HCT116 (cell line): Measurements from ENCODE around the gene ESR2. TPM values are rescaled to one million over a fixed set of nuclear protein-coding genes. Genes with fewer than 3 reads are reported as not detected.

ENCODE experiments used
- ATAC-seq: fragments of 200-7000 bp; cut with Tn5 transposase; 2 replicates; pipeline ENCODE4 v1.9.1; 2020; ENCODE audit warnings: mild to moderate bottlenecking, moderate library complexity
- BruUV-seq: library from RNA; stranded (reverse); fragments of 400-500 nt; replicated peaks from 2 replicates; lab custom pipeline; 2021; lab: Mats Ljungman, UMichigan
- CTCF ChIA-PET: fragments of 300-600 bp; sonication (Branson Sonifier 250); formaldehyde crosslinking; loops from one replicate; lab custom pipeline; 2021; ENCODE audit warnings: antibody characterized with exemption; lab: Charles Lee
- POLR2A ChIA-PET: fragments of 300-600, 350-600 bp; sonication (Branson Sonifier 250); formaldehyde crosslinking; loops from one replicate; lab custom pipeline; 2021; ENCODE audit warnings: antibody characterized with exemption; lab: Charles Lee
- RAD21 ChIA-PET, 2 experiments: fragments of 300-600 bp; sonication (Branson Sonifier 250); formaldehyde crosslinking; loops; one replicate each; lab custom pipeline; 2023; ENCODE audit warnings: low total read pairs in 2 of 2; ENCODE audit not compliant: uncharacterized antibody in 2 of 2, unreplicated experiment in 2 of 2, low non-redundant PET in 1 of 2; lab: Charles Lee
- DNase-seq: peaks from one replicate; pipeline ENCODE4 v3.0.0-alpha.2; 2010; ENCODE audit warnings: low read depth, low spot score
- H2AFZ ChIP-seq: fragments of 200-600 bp; shearing (Covaris generic), sonication (generic); 2 replicates; pipeline ENCODE4 v1.6.1; 2017; ENCODE audit warnings: low read depth, mixed run types, mixed read lengths, antibody characterized with exemption, low read length; ENCODE audit not compliant: poor library complexity, severe bottlenecking
- H3K27ac ChIP-seq: 2 replicates; pipeline ENCODE4 v1.5.1; 2012; ENCODE audit warnings: low read depth, low read length
- H3K27me3 ChIP-seq: fragments of 200-600 bp; sonication (generic); 2 replicates; pipeline ENCODE4 v1.6.1; 2016; ENCODE audit warnings: mixed run types, low read length, mixed read lengths; ENCODE audit not compliant: insufficient read depth
- H3K36me3 ChIP-seq, 2 experiments: fragments of 200-500 bp in 1 of 2; fragments of 200-600 bp in 1 of 2; sonication (Bioruptor generic) in 1 of 2; sonication (generic) in 1 of 2; 2 replicates each; pipeline versions ENCODE4 v1.5.1 to v1.6.1; 2014 to 2016; ENCODE audit warnings: low read length in 2 of 2, inconsistent platforms in 1 of 2, mixed read lengths in 1 of 2, mixed run types in 1 of 2; ENCODE audit not compliant: insufficient read depth in 2 of 2, control insufficient read depth in 1 of 2
- H3K4me1 ChIP-seq, 2 experiments: fragments of 200-600 bp in 1 of 2; sonication (generic) in 1 of 2; 2 replicates each; pipeline versions ENCODE4 v1.5.1 to v1.6.1; 2012 to 2017; ENCODE audit warnings: low read length in 2 of 2, inconsistent platforms in 1 of 2, mild to moderate bottlenecking in 1 of 2, mixed read lengths in 1 of 2, mixed run types in 1 of 2, moderate library complexity in 1 of 2; ENCODE audit not compliant: insufficient read depth in 2 of 2, control insufficient read depth in 1 of 2
- H3K4me2 ChIP-seq: fragments of 200-600 bp; sonication (generic); 2 replicates; pipeline ENCODE4 v1.6.1; 2017; ENCODE audit warnings: mixed run types, low read length, mixed read lengths
- H3K4me3 ChIP-seq, 2 experiments: fragments of 200-600 bp in 1 of 2; sonication (generic) in 1 of 2; replicated peaks in 1 of 2; 2 replicates each; pipeline ENCODE4 v1.5.1; 2011 to 2016; ENCODE audit warnings: low read length in 2 of 2, control low read depth in 1 of 2, low read depth in 1 of 2, mild to moderate bottlenecking in 1 of 2, mixed read lengths in 1 of 2, mixed run types in 1 of 2
- H3K79me2 ChIP-seq: fragments of 200-600 bp; sonication (generic); 2 replicates; pipeline ENCODE4 v1.6.1; 2017; ENCODE audit warnings: mild to moderate bottlenecking, mixed run types, low read length, moderate library complexity, mixed read lengths; ENCODE audit not compliant: insufficient read depth
- H3K9ac ChIP-seq: fragments of 200-600 bp; sonication (generic); 2 replicates; pipeline ENCODE4 v1.6.1; 2016; ENCODE audit warnings: low read length, mixed read lengths
- H3K9me2 ChIP-seq: fragments of 200-600 bp; sonication (generic), shearing (Covaris generic); 2 replicates; pipeline ENCODE4 v1.6.1; 2017; ENCODE audit warnings: mixed run types, mild to moderate bottlenecking, moderate library complexity; ENCODE audit not compliant: insufficient read depth
- H3K9me3 ChIP-seq, 2 experiments: fragments of 200-500 bp in 1 of 2; fragments of 200-600 bp in 1 of 2; sonication (Bioruptor generic) in 1 of 2; sonication (generic) in 1 of 2; 2 replicates each; pipeline ENCODE4 v1.6.1; 2014 to 2017; ENCODE audit warnings: low read length in 2 of 2, mixed read lengths in 2 of 2, inconsistent platforms in 1 of 2, low read depth in 1 of 2, mild to moderate bottlenecking in 1 of 2, mixed run types in 1 of 2, moderate library complexity in 1 of 2; ENCODE audit not compliant: control insufficient read depth in 1 of 2, insufficient read depth in 1 of 2
- H4K20me1 ChIP-seq: fragments of 200-600 bp; sonication (generic), shearing (Covaris generic); 2 replicates; pipeline ENCODE4 v1.6.1; 2017; ENCODE audit warnings: mixed run types, mild to moderate bottlenecking, moderate library complexity; ENCODE audit not compliant: insufficient read depth
- CBX3 ChIP-seq: IDR thresholded peaks from 2 replicates; pipeline ENCODE4 v1.6.1; 2012; ENCODE audit warnings: low read depth
- EGR1 ChIP-seq: IDR thresholded peaks from 2 replicates; pipeline ENCODE4 v1.6.1; 2012; ENCODE audit warnings: low read depth
- EZH2 ChIP-seq: fragments of 200-600 bp; sonication (generic); IDR thresholded peaks from 2 replicates; pipeline ENCODE4 v1.6.1; 2017; ENCODE audit warnings: antibody characterized with exemption, mixed run types
- EZH2phosphoT487 ChIP-seq: fragments of 200-600 bp; IDR thresholded peaks from 2 replicates; pipeline ENCODE4 v1.6.1; 2018; ENCODE audit warnings: antibody characterized with exemption, borderline replicate concordance
- FOSL1 ChIP-seq: IDR thresholded peaks from 2 replicates; pipeline ENCODE4 v1.6.1; 2012; ENCODE audit warnings: low read depth
- JUND ChIP-seq: IDR thresholded peaks from 2 replicates; pipeline ENCODE4 v1.6.1; 2012
- POLR2A ChIP-seq: IDR thresholded peaks from 2 replicates; pipeline ENCODE4 v1.7.0; 2011; ENCODE audit warnings: borderline replicate concordance; ENCODE audit not compliant: insufficient read depth, insufficient read length; ENCODE audit errors: extremely low read depth
- POLR2AphosphoS5 ChIP-seq: IDR thresholded peaks from 2 replicates; pipeline ENCODE4 v1.6.1; 2011; ENCODE audit warnings: mild to moderate bottlenecking, low read depth, low read length, moderate library complexity
- SIN3A ChIP-seq: IDR thresholded peaks from 2 replicates; pipeline ENCODE4 v1.6.1; 2012; ENCODE audit warnings: low read depth
- SP1 ChIP-seq: IDR thresholded peaks from 2 replicates; pipeline ENCODE4 v1.6.1; 2012; ENCODE audit warnings: low read depth
- TCF7L2 ChIP-seq: IDR thresholded peaks from 2 replicates; pipeline ENCODE4 v1.7.0; 2011; ENCODE audit warnings: borderline replicate concordance, inconsistent platforms; ENCODE audit not compliant: insufficient read depth, insufficient read length; ENCODE audit errors: extremely low read depth
- ZFX ChIP-seq: fragments of 450-650 bp; IDR thresholded peaks from 2 replicates; pipeline ENCODE4 v1.6.1; 2017
- ZNF274 ChIP-seq: fragments of 200-500 bp; sonication (Bioruptor generic); IDR thresholded peaks from 2 replicates; pipeline ENCODE4 v1.6.1; 2014; ENCODE audit warnings: mild to moderate bottlenecking, low read depth, low read length, inconsistent platforms
- intact Hi-C: fragments of 100-400 bp; cut with micrococcal nuclease; formaldehyde crosslinking; loops from 2 replicates; pipeline ENCODE4 v1.10.0; 2022
- total RNA-seq: library from RNA; stranded (reverse); gene quantifications from one replicate; pipeline ENCODE4 v1.2.1, GENCODE V29; 2021; ENCODE audit not compliant: unreplicated experiment
- TF ChIP-seq, protein P1 (sequence below): IDR thresholded peaks from 2 replicates; pipeline ENCODE4 v1.6.1; 2012; ENCODE audit warnings: low read depth

ESR2 gene
- total RNA-seq, 1 experiment from 2014 or later = 0.32 TPM

DNA sequence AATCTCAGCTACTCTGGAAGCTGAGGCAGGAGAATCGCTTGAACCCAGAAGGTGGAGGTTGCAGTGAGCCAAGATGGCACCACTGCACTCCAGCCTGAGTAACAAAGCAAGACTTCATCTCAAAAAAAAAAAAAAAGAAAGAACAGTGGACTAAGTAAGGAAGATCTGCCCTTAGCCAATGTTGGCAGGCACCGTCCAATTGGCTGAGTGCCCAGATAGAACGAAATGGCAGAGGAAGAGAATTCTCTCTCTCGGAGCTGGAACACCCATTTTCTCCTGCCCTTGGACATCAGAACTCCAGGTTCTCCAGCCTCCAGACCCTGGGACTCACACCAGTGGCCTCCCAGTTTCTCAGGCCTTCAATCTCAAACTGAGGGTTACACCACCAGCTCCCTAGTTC is 49.9 kb downstream of the ESR2 start:
- H3K36me3 ChIP-seq = no peaks in the 10 kb centered on the region
- no peaks in the 10 kb centered on the region for H3K27me3 ChIP-seq
- no peaks in the 10 kb centered on the region for H3K9me3 ChIP-seq
- TF ChIP-seq POLR2AphosphoS5 (no peak), FOSL1 (no peak), CBX3 (no peak), JUND (no peak), TCF7L2 (no peak), EZH2phosphoT487 (no peak), ZNF274 (no peak), SP1 (no peak), SIN3A (no peak), ZFX (no peak), POLR2A (no peak), EGR1 (no peak), EZH2 (no peak)
- TF ChIP-seq, protein P1, sequence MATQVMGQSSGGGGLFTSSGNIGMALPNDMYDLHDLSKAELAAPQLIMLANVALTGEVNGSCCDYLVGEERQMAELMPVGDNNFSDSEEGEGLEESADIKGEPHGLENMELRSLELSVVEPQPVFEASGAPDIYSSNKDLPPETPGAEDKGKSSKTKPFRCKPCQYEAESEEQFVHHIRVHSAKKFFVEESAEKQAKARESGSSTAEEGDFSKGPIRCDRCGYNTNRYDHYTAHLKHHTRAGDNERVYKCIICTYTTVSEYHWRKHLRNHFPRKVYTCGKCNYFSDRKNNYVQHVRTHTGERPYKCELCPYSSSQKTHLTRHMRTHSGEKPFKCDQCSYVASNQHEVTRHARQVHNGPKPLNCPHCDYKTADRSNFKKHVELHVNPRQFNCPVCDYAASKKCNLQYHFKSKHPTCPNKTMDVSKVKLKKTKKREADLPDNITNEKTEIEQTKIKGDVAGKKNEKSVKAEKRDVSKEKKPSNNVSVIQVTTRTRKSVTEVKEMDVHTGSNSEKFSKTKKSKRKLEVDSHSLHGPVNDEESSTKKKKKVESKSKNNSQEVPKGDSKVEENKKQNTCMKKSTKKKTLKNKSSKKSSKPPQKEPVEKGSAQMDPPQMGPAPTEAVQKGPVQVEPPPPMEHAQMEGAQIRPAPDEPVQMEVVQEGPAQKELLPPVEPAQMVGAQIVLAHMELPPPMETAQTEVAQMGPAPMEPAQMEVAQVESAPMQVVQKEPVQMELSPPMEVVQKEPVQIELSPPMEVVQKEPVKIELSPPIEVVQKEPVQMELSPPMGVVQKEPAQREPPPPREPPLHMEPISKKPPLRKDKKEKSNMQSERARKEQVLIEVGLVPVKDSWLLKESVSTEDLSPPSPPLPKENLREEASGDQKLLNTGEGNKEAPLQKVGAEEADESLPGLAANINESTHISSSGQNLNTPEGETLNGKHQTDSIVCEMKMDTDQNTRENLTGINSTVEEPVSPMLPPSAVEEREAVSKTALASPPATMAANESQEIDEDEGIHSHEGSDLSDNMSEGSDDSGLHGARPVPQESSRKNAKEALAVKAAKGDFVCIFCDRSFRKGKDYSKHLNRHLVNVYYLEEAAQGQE = no peak
- TF ChIP-seq, all 23 proteins: peak for 0
- Histone ChIP-seq H3K27ac (no peak overlapping the region), H3K9me2 (no peaks in the 10 kb centered on the region), H2AFZ (no peak overlapping the region), H4K20me1 (no peaks in the 10 kb centered on the region), H3K9ac (no peak overlapping the region), H3K79me2 (no peaks in the 10 kb centered on the region), H3K4me3 (no peak overlapping the region), H3K4me1 (no peaks in the 10 kb centered on the region), H3K4me2 (no peak overlapping the region)
- intact Hi-C loops = no loop called here
- POLR2A ChIA-PET = no interaction called here
- CTCF ChIA-PET = no interaction called here
- ATAC-seq (no peak), DNase-seq (no peak)
- RAD21 ChIA-PET = no interaction called here
- BruUV-seq = no TSS peak
